GM18499 (cell line): ENCODE measurements around the gene IQUB.
"Not testable (repeated sequence)": the region's sequence is repeated elsewhere in the genome, so short reads cannot be mapped to it uniquely, and the experiment has no call there.

Source experiments
- ATAC-seq: cut with Tn5 transposase; IDR thresholded peaks from one replicate; pipeline ENCODE4 v1.9.1; 2021; ENCODE audit warnings: moderate number of reproducible peaks; ENCODE audit not compliant: insufficient read depth, unreplicated experiment

IQUB gene

DNA sequence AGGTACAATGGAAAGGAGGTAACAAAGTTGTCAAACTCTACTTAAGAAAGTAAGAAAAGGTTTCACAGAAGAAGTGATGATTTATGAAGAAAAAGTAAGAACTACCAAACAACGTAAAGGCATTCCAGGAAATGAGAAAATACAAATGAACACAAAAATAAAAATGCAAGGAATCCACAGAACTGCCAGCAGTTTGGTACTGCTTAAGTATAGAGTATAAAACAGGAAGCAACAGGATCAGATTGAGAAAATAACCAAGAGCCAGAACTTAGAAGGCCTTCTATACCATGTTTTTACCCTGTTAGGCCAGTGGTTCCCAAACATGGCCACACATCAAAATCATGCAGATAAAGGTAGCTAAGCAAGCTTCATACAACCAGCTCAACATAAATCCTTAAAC, 14.0 kb upstream of the IQUB start:
- ATAC-seq, result no peak

DNA sequence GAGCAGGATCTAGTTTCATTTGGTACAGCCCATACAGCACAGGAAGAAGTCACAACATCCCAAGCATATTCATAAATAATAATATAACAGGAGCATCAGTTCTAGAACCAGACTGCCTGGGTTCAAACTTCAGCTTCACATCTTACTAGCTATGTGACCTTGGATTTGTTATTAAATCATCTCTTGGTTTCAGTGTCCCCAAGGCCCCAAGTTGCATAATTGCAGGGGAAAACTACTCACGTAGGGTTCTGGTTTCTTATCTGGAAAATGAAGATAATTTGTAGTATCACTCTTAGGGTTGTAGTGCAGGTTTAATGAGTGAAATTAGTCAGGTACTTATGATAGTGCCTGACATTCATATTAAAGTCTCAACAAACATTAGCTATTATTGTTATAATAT, 5.5 kb upstream of the IQUB start:
- no peak for ATAC-seq

DNA sequence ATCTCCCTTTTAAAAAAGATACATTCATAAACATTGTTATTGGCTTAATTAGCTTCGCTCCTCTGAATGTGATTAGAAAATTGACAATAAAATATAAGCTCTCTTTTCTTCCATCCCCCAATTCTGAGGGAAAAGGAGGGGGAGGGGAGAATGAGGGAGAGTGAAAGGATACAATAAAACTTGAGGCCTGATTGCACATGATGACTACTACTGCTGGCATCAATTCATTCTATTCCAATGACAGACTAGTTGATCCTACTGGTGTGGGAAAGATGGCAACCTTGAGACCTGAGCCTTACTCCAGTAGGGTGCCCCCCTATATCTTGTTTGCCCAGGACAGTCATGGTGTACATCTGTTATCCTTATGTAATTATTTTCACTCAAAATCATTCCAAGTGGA, 4.5 kb upstream of the IQUB start:
- no peak for ATAC-seq

DNA sequence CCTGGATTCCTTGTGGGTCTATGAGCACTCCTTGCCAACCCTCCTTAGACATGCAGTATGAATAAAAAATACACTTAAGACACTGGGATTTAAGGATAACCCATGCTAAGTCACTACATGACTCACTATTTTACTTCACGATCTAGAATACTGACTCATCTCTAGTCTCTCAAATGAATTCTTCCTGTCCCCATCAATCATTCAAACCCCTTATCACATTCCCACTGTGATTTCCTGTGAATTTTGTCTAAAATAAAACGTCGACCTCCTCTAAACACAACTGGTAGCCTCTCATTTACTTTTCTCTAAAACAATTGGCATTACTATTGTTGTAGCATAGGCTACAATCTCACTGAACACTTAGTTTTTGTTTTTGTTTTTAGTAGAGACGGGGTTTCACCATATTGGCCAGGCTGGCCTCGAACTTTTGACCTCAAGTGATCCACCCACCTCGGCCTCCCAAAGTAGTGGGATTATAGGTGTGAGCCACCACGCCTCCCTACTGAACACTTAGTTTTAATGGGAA, 3.9 kb upstream of the IQUB start:
- no peak for ATAC-seq

DNA sequence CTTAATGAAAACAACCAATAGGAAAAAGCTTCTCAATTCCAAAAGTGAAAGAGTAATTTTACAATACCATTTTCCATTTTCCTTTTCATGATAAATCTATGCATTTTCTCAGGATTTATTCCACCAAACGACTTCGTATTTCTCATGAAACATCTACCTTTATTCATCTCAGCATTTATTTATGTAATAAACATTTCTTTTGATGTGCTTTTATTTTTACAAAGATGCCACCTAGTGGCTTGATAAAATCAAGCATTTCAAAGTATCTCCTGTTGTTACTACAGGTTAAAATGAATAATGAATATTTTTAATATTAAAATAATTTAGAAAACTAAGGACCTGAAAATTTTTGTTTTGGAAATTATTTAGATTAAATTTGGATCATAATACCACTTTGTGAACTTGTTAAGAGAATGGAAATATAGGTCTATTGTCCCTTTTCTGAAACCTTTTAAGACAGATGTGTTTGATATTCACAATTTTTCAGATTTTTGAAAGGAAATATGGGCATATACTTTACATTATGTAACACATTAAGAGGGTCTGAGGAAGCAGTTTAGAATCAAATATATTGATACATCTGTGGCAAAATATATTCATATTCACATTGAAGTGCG, 2.7 kb upstream of the IQUB start:
- ATAC-seq, result no peak

DNA sequence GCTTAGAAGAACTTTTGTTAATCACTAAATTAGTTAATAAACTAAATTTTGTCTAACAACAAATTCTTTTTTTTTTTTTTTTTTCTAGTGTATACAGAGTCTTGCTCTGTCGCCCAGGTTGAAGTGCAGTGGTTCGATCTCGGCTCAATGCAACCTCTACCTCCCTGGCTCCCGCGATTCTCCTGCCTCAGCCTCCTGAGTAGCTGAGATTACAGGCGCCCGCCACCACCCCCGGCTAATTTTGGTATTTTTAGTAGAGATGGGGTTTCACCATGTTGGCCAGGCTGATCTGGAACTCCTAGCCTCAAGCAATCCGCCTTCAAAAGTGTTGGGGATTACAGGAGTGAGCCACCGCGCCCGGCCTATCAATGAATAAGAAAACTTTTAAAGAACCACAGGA, 1.1 kb upstream of the IQUB start:
- no peak for ATAC-seq

DNA sequence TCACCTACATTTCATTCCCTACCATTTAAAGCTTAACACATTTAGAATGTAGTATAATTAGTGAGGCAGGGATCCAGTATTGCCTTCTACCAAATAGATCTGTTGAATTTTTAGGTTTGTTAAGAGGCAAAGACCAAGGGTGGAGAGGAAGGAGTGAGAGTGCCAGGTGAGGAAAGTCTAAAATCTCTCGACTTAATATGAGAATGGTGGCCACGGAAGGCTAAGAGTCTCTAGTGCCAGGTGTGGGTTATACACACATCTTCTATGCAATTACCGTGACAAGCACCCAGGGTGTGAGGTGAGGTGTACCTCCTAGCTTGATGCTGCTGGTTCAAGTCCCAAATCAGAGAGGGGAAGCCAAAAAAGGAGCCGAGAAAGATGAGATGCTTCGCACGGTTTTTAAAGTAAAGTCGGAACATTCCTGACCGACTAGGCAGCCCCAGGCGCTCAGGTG, 439 bp downstream of the IQUB start:
- peak; percentile 2 for ATAC-seq

DNA sequence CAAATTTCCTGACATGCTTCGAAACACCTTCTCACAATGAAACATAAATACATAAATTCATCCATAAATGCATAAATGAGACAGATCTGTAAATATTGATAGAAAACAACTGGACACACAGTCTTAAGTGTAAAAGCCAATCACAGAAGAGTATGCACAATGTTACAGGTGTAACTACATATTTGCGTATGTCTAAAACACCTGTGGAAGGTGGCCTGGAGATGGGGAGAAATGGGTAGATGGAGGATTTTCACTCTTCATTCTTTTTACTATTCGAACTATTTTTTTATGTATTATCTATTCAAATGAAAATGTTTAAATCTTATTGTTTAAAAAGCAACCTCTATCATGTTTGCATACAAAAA, 860 bp downstream of the IQUB start:
- no peak for ATAC-seq

DNA sequence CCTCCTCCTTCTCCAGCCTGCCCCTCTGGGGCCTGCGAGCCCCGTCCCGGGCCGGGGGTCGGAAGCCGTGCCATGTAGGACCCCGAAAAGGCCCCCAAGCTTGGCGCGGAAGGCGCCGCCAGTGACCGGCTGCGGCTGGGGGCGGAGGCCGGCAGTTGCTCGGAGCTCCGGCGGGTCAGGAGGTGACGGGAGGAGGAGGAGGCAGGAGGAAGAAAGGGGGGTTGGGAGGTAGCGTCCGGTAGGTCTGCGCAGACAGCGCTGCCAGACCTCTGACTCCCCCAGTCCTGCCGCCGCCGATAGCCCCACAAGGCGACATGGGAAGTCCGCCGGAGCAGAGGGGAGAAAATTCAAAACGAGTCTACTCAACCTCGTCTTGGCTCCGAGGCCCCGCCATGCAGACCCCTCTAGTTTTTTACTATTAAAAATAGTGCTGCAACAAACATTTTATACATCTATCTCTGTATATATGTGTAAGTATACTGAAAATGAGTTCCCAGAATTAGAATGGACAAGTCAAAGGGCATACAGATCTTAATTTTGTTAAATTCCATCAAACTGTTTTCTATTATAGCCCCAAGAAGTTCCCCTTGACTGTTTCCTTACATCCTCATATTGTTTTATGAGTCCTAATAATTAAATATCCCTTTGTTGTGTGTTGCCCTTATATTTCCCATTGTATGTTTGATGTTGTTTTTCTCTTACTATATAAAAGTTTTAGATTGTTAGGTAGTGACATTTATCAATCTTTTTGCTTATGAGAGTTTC, 1.4 kb downstream of the IQUB start:
- not testable (repeated sequence) for ATAC-seq

DNA sequence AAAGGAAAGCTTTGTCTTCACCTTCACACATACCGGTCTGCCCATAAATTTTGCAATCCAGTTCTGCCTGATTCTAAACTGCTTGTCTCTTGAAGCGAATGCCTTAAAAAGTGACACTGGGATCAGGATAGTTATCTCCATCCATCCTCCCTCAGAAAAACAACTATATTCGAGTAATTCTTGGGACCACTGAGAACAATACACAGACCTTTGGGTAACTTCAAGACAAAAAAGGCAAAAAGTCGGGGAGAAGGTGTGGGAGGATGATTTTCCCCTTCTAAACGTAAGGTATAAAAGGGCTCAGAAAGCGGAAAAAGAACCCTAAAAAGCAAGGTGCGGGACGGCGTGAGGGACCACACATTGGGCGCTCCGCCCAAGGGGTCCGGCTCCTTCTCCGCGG, 2.1 kb downstream of the IQUB start:
- ATAC-seq, result not testable (repeated sequence)

DNA sequence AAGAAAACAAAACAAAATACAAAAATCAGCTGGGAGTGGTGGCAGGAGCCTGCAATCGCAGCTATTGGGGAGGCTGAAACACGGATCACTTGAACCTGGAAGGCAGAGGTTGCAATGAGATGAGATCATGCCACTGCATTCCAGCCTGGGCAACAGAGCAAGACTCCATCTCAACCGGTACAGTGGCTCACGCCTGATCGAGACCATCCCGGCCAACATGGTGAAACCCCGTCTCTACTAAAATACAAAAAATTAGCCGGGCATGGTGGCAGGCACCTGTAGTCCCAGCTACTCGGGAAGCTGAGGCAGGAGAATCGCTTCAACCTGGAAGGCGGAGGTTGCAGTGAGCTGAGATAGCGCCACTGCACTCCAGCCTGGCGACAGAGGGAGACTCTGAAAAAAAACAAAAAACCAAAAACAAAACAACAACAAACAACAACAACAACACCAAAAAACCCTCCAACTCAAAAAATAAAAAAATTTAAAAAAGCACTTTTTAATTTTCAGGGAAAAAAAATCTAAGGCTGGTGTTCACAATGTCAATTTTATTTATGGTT, 4.3 kb downstream of the IQUB start:
- not testable (repeated sequence) for ATAC-seq

DNA sequence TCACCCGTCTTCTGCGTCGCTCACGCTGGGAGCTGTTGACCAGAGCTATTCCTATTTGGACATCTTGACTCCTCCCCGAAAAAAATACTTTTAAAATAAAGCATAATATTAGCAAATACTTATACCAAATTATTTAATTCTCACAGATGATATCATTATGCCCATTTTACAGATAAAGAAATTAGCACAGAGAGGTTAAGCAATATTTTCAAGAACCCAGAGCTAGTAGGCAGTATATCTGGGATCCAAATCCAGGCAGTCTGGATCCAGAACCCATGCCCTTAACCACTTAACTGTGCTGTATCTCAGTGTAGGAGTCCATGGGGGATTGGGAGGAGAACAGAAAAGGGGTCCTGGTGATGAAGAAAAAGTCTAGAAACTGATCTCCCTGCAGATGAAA, 6.1 kb downstream of the IQUB start:
- ATAC-seq, result no peak

DNA sequence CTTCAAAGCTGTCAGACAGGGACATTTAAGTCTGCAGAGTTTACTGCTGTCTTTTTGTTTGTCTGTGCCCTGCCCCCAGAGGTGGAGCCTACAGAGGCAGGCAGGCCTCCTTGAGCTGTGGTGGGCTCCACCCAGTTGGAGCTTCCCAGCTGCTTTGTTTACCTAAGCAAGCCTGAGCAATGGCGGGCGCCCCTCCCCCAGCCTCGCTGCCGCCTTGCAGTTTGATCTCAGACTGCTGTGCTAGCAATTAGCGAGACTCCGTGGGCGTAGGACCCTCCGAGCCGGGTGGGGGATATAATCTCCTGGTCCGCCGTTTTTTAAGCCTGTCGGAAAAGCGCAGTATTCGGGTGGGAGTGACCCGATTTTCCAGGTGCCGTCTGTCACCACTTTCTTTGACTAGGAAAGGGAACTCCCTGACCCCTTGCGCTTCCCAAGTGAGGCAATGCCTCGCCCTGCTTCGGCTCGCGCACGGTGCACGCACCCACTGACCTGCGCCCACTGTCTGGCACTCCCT, 6.6 kb downstream of the IQUB start:
- ATAC-seq, result not testable (repeated sequence)

DNA sequence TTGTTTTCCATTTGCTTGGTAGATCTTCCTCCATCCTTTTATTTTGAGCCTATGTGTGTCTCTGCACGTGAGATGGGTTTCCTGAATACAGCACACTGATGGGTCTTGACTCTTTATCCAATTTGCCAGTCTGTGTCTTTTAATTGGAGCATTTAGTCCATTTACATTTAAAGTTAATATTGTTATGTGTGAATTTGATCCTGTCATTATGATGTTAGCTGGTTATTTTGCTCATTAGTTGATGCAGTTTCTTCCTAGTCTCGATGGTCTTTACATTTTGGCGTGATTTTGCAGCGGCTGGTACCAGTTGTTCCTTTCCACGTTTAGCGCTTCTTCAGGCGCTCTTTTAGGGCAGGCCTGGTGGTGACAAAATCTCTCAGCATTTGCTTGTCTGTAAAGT, 7.9 kb downstream of the IQUB start:
- ATAC-seq, result not testable (repeated sequence)

DNA sequence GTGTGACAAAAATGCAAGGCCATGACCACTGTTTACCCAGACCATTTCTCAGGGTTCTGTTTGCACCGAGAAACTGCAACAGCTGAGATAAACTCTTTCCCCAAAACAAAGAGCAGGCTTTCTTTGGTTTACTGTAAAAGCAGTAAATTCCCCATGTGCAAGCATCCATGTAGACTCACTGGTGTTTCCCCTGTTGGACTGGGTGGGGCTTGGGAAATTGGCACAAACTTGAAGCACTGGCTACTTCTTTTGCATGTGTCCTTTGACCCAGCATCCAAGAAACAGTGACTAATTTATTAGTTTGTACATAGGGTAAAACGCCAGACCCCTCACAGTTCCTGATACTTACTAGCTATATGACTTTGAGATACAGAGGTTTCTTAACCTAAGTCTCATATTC, 12.3 kb downstream of the IQUB start:
- ATAC-seq, result no peak

DNA sequence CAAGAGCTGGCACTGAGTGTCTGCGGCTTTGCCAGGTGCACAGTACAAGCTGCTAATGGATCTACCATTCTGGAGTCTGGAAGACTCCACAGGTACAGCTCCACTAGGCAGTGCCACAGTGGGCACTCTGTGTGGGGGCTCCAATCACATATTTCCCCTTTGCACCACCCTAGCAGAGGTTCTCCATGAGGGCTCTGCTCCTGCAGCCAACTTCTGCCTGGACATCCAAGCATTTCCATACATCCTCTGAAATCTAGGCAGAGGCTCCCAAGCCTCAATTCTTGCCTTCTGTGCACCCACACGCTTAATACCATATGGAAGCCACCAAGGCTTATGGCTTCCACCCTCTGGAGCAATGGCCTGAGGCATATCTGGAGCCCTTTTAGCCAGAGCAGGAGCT, 29.2 kb downstream of the IQUB start:
- ATAC-seq, result no peak

DNA sequence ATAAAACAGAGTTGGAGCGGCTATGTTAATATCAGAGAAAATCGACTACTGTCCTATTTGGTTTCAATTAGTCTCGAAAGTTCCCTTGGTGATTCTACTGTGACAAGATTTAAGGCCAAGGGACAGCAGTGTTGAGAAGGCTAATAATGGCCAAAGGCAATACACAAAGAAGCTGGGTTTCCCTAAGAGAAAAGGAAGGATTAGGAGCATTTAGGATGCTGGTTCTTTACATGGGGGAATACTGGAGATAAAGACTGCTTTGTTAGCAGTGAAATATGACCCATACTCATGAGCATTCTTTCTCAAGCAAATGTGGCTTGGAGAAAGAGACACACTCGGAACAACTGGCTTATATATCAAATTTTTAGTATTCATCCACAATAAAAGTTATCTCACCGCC, 32.2 kb downstream of the IQUB start:
- ATAC-seq, result no peak

DNA sequence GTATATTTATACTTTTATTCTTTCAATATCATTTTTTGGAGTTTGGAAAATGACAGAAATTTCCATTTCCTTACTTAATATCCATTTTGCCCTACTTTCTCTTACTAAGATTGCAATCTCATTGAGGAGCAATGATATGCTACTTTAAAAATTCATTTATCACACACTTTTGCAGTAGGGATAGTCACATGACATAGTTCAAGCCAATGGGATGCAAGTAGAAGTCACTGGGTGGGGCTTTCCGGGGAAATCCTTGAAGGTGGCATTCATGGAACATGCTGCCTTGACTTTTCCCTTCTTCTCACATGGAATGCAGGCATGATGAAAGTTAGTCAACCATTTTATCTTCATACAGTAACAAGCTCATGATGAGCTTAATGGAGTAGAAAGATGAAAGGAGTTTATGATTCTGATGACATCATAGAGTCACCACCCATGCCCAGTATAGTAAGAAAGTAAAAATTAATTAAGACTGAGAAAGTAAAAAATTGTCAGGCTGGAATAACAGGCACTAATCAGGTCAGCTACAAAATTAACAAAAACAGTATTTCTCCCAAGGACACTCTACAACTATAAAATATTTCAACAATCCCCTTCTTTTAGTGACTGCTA, 33.4 kb downstream of the IQUB start:
- ATAC-seq, result no peak

DNA sequence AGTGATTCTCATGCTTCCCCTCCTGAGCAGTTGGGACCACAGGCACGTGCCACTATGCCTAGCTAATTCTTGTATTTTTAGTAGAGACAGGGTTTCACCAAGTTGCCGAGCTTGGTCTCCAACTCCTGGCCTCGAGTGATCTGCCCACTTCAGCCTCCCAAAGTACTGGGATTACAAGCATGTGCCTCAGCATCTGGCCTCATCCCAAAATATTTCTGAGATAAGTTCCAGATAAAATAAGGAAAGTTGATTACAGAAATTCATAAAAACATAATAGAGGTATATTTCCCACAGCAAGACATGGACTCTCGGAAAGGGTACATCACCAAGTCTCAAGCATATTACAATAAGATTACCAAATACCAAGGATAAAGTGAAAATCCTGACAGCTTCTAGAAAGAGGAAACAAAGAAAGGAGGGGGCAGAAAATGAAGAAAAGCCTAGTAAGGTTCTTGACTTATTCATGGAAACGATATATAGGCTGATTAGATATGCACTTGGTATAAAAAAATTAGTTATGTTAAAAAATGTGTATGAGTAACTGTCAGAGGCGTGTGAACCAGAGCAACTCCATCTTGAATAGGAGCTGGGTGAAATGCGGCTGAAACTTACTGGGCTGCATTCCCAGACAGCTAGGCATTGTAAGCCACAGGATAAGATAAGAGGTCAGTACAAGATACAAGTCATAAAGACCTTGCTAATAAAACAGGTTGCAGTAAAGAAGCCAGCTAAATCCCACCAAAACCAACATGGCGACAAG, 35.0 kb downstream of the IQUB start:
- no peak for ATAC-seq

DNA sequence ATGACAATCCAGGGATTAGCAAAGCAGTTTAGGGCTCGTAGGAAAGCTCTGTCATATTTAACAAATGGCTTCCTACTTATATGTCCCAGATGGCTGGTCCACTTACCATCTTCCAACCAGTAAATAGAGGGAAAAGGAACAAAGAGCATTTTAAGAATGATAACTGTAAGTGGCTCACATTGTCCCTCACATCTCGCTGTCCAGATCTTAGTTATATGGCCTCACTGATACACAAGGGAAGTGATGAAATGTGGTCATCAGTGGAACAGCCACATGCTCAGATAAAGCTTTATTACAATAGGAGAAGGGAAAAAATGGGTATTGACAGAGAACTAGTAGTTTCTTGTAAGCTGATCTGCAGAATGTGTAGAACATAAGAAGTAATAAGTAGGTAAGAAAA, 35.8 kb downstream of the IQUB start:
- no peak for ATAC-seq
